ENCODE data around the gene PDCD6IP. TPM values are rescaled to one million over a fixed set of nuclear protein-coding genes. Genes with fewer than 3 reads are reported as not detected.

The PDCD6IP gene, protein sequence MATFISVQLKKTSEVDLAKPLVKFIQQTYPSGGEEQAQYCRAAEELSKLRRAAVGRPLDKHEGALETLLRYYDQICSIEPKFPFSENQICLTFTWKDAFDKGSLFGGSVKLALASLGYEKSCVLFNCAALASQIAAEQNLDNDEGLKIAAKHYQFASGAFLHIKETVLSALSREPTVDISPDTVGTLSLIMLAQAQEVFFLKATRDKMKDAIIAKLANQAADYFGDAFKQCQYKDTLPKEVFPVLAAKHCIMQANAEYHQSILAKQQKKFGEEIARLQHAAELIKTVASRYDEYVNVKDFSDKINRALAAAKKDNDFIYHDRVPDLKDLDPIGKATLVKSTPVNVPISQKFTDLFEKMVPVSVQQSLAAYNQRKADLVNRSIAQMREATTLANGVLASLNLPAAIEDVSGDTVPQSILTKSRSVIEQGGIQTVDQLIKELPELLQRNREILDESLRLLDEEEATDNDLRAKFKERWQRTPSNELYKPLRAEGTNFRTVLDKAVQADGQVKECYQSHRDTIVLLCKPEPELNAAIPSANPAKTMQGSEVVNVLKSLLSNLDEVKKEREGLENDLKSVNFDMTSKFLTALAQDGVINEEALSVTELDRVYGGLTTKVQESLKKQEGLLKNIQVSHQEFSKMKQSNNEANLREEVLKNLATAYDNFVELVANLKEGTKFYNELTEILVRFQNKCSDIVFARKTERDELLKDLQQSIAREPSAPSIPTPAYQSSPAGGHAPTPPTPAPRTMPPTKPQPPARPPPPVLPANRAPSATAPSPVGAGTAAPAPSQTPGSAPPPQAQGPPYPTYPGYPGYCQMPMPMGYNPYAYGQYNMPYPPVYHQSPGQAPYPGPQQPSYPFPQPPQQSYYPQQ
- 74.1 and 116 TPM in 2 replicates for total RNA-seq

DNA sequence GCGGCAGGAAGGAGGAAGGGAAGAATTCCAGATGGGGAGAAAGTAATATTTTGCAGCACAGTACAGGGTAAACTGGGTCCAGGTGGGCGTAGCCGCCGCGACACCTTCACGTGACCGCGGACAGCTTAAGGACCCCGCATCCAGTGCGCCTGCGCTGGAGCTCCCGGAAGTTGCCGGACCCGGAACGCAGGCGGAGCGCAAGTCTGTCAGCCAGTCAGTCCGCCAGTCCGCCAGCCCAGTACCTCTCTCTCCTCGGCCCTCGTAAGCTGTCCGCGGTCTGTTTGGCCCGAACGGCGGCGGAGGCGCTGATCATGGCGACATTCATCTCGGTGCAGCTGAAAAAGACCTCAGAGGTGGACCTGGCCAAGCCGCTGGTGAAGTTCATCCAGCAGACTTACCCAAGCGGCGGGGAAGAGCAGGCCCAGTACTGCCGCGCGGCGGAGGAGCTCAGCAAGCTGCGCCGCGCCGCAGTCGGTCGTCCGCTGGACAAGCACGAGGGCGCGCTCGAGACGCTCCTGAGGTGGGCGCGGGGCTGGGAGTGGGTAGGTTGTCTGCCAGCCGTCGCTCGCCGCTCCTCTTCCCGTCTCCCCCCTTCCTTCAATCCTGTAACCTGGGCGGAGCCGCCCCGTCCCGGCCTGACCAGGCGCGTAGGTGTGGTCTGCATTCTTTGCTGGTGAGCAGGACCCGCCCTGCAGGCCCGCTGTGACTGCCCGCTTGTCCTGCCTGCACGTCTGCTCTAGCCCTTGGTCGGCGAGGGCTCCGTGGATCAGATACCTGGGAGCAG lies at the start of gene PDCD6IP:
Gene PDCD6IP, plus strand, starts transcription at position 213 of the 784 bp plus-strand sequence. Its CDS starts 99 bp downstream, at position 312.

Other genes starting within 250 kb of the PDCD6IP start
- 21.7 and 27.7 TPM in 2 replicates for gene CLASP2, start 80.4 kb upstream of the PDCD6IP start, total RNA-seq